ENCODE data around the gene FGF5.

DNA sequence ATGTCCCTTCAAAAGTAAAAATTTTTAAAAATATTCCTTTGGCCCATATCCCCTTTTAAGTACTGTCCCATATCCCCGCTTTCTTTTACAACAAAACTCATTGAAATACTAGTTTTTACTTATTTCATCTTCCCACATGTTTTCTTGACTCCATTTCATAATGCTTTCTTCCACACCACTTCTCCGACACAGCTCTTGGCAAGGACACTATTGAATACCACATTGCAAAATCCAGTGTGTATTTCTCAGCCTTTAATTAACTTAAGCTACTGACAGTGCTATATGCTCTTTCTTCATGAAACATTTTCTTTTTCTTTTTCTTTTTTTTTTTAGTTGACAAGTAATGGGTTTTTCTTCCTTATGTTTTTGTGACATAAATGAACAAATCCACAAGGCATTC, 40.4 kb upstream of the FGF5 start:
- no peak for TF ChIP-seq TCF12 (IDR thresholded peaks at IDR 0.05; ENCODE audit: low read depth)
- TF ChIP-seq RAD21 (IDR thresholded peaks at IDR 0.05; ENCODE audit: low read depth) = no peak

Data from Ishikawa (cell line).